Neural progenitor cell (in vitro differentiated cells): Measurements from ENCODE around the gene SPRED1.

ENCODE experiments used
- CTCF ChIP-seq: fragments of 200-600 bp; sonication (generic); IDR thresholded peaks from 2 replicates; pipeline ENCODE4 v1.5.1; 2017; ENCODE audit warnings: antibody characterized with exemption, mild to moderate bottlenecking
- EZH2 ChIP-seq: fragments of 200-600 bp; sonication (generic); IDR thresholded peaks from 2 replicates; pipeline ENCODE4 v1.6.1; 2017; ENCODE audit warnings: antibody characterized with exemption, mild to moderate bottlenecking, moderate library complexity
- EZH2phosphoT487 ChIP-seq: fragments of 200-600 bp; sonication (generic); IDR thresholded peaks from 2 replicates; pipeline ENCODE4 v1.6.1; 2017; ENCODE audit warnings: antibody characterized with exemption

- no peak for TF ChIP-seq CTCF
- no peak for TF ChIP-seq EZH2
- TF ChIP-seq EZH2phosphoT487 = no peak
These were observed 13.8 kb downstream of the SPRED1 start for GRCh38 chr15:38266247-38266986.
